Panc1 (cell line): ENCODE measurements around the gene GLTP. TPM values are rescaled to one million over a fixed set of nuclear protein-coding genes. Genes with fewer than 3 reads are reported as not detected.

Source experiments
- ATAC-seq: fragments of 200-7000 bp; cut with Tn5 transposase; 2 replicates; pipeline ENCODE4 v1.9.1; 2020; ENCODE audit warnings: mild to moderate bottlenecking, moderate library complexity
- BruUV-seq: library from RNA; stranded (reverse); fragments of 400-500 nt; replicated peaks from 2 replicates; lab custom pipeline; 2021; lab: Mats Ljungman, UMichigan
- CTCF ChIA-PET: fragments of 300-600 bp; sonication (Branson Sonifier 250); formaldehyde crosslinking; loops from one replicate; lab custom pipeline; 2022; ENCODE audit warnings: antibody characterized with exemption; lab: Charles Lee
- POLR2A ChIA-PET: fragments of 300-600 bp; sonication (Branson Sonifier 250); formaldehyde crosslinking; loops from one replicate; lab custom pipeline; 2022; ENCODE audit warnings: antibody characterized with exemption; lab: Charles Lee
- DNase-seq: peaks from one replicate; pipeline ENCODE4 v3.0.0-alpha.2; 2010; ENCODE audit warnings: low read depth, low spot score
- H3K27ac ChIP-seq: 2 replicates; pipeline ENCODE4 v1.5.1; 2011; ENCODE audit warnings: mild to moderate bottlenecking, low read length, inconsistent platforms
- H3K27me3 ChIP-seq: fragments of 200-500 bp; sonication (Bioruptor generic); 2 replicates; pipeline ENCODE4 v1.6.0; 2014; ENCODE audit warnings: low read length, inconsistent platforms; ENCODE audit not compliant: control insufficient read depth, insufficient read depth
- H3K36me3 ChIP-seq: fragments of 200-500 bp; sonication (Bioruptor generic); 2 replicates; pipeline ENCODE4 v1.5.1; 2014; ENCODE audit warnings: inconsistent platforms, mild to moderate bottlenecking, low read length, moderate library complexity; ENCODE audit not compliant: control insufficient read depth, insufficient read depth
- H3K4me1 ChIP-seq: 2 replicates; pipeline ENCODE4 v1.5.1; 2011; ENCODE audit warnings: inconsistent platforms, mild to moderate bottlenecking, low read length, moderate library complexity; ENCODE audit not compliant: control insufficient read depth, insufficient read depth
- H3K4me3 ChIP-seq, 2 experiments: 2 replicates each; pipeline ENCODE4 v1.5.1; 2011 to 2012; ENCODE audit warnings: low read depth in 2 of 2, low read length in 2 of 2, mild to moderate bottlenecking in 2 of 2, inconsistent platforms in 1 of 2, moderate library complexity in 1 of 2
- H3K9me3 ChIP-seq: fragments of 200-500 bp; sonication (Bioruptor generic); 2 replicates; pipeline ENCODE4 v1.5.1; 2014; ENCODE audit warnings: low read depth, mild to moderate bottlenecking, inconsistent platforms, low read length, moderate library complexity; ENCODE audit not compliant: control insufficient read depth, insufficient read depth
- POLR2AphosphoS5 ChIP-seq: IDR thresholded peaks from 2 replicates; pipeline ENCODE4 v1.6.1; 2012; ENCODE audit warnings: mild to moderate bottlenecking, low read depth, low read length, moderate library complexity
- REST ChIP-seq, 2 experiments: IDR thresholded peaks; 2 replicates each; pipeline ENCODE4 v1.6.1; 2011 to 2012; ENCODE audit warnings: low read depth in 2 of 2, control low read depth in 1 of 2, low read length in 1 of 2, mild to moderate bottlenecking in 1 of 2, moderate library complexity in 1 of 2; ENCODE audit not compliant: insufficient read depth in 1 of 2
- SIN3A ChIP-seq: IDR thresholded peaks from 2 replicates; pipeline ENCODE4 v1.6.1; 2012; ENCODE audit warnings: low read depth, mild to moderate bottlenecking, low read length, moderate library complexity, borderline replicate concordance; ENCODE audit not compliant: insufficient read depth
- TCF7L2 ChIP-seq: IDR thresholded peaks from 2 replicates; pipeline ENCODE4 v1.6.1; 2011; ENCODE audit warnings: mild to moderate bottlenecking, low read depth, low read length, inconsistent platforms
- in situ Hi-C: cut with HindIII; loops from 2 replicates; pipeline ENCODE4 v1.10.0; 2016; ENCODE audit warnings: low sequenced_read_pairs, low pct_unique_long_range_greater_than_20kb
- intact Hi-C: fragments of 100-400 bp; cut with micrococcal nuclease; formaldehyde crosslinking; loops from one replicate; pipeline ENCODE4 v1.10.0; 2022; ENCODE audit not compliant: unreplicated experiment
- total RNA-seq: library from RNA; stranded (reverse); gene quantifications from one replicate; pipeline ENCODE4 v1.2.1, GENCODE V29; 2021; ENCODE audit not compliant: unreplicated experiment
- TF ChIP-seq, protein P1 (sequence below): fragments of 450-650 bp; IDR thresholded peaks from 2 replicates; pipeline ENCODE4 v1.5.1; 2017; ENCODE audit warnings: mild to moderate bottlenecking

Gene GLTP
- total RNA-seq, 1 experiment from 2014 or later, result 24.8 TPM

DNA sequence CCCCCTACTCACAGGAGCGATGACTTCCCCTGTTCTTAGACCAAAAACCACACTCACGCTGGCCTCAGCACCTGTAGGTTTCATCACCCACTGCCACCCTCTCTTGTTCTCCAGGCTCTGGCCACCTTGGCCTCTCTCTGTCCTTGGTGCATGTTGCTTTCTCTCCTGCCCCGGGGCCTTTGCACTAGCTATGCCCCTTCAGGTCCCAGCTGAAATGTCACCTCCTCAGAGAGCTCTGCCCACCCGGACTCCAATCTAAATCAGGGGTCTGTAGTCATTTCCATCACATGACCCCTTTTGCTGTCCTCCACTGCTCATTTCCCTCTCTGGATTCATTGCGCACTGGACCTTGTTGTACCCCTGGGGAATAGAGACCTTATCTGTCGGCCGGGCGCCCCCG, 39.0 kb downstream of the GLTP start:
- intact Hi-C loops, result no loop called here
- in situ Hi-C loops, result no loop called here
- no peak for TF ChIP-seq REST (IDR thresholded peaks at IDR 0.05; ENCODE audit: insufficient read depth in 1 of 2, low read depth in 2 of 2, low read length in 1 of 2)
- TF ChIP-seq POLR2AphosphoS5, result no peak
- no peak for TF ChIP-seq SIN3A
- TF ChIP-seq, protein P1, sequence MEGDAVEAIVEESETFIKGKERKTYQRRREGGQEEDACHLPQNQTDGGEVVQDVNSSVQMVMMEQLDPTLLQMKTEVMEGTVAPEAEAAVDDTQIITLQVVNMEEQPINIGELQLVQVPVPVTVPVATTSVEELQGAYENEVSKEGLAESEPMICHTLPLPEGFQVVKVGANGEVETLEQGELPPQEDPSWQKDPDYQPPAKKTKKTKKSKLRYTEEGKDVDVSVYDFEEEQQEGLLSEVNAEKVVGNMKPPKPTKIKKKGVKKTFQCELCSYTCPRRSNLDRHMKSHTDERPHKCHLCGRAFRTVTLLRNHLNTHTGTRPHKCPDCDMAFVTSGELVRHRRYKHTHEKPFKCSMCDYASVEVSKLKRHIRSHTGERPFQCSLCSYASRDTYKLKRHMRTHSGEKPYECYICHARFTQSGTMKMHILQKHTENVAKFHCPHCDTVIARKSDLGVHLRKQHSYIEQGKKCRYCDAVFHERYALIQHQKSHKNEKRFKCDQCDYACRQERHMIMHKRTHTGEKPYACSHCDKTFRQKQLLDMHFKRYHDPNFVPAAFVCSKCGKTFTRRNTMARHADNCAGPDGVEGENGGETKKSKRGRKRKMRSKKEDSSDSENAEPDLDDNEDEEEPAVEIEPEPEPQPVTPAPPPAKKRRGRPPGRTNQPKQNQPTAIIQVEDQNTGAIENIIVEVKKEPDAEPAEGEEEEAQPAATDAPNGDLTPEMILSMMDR, result no peak
- no peak for TF ChIP-seq TCF7L2
- Histone ChIP-seq H3K27ac (no peak overlapping the region), H3K36me3 (no peaks in the 10 kb centered on the region), H3K4me1 (no peaks in the 10 kb centered on the region), H3K4me3 (no peak overlapping the region), H3K27me3 (no peaks in the 10 kb centered on the region), H3K9me3 (no peaks in the 10 kb centered on the region)
- ChIA-PET POLR2A (no interaction called here), CTCF (no interaction called here)
- ATAC-seq (no peak), DNase-seq (no peak)
- no TSS peak for BruUV-seq

DNA sequence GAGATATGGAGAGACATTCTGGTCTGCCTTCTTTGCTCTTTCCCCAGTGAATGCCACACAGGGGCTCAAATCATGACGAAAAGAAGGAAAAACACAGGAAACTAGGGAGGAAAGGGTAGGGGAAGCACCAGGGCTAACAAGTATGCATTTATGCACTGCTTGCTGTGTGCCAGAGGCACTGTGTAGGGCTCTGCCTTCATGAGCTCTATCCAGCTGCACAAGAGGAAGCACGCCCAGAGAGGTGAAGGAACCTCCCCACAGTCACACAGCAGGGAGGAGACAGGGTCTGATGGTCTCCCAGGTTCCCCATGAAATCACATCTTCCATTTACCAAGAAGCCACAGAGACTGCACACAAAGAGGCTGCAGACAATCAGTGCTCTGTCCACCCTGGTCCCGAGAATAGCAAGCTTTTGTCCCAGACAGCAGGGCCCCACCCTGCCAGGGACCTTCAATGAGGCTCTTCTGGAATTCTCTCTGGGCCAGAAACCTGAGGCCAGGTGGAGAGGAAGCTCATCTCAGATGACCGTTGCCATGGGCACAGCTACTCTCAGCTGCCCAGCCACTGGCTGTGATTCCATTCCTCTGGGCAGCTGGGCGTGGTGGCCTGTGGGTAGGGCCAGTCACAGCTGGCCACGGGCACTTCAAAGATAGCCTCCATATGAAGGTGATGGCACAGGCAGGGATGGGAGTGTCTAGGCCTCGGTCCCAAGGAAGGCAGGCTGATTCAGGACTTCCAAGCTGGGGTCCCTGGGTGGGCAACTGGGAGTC, 39.9 kb downstream of the GLTP start:
- BruUV-seq, result no TSS peak
- DNase-seq (no peak), ATAC-seq (peak; percentile 32)
- no peaks in the 10 kb centered on the region for H3K9me3 ChIP-seq
- intact Hi-C loops (no loop called here), in situ Hi-C loops (no loop called here)
- H3K4me3 ChIP-seq, result no peak overlapping the region
- ChIA-PET CTCF (no interaction called here), POLR2A (no interaction called here)
- TF ChIP-seq, protein P1, result no peak
- TF ChIP-seq TCF7L2, result peak; percentile 69
- H3K27ac ChIP-seq, result no peak overlapping the region
- no peaks in the 10 kb centered on the region for H3K4me1 ChIP-seq
- no peaks in the 10 kb centered on the region for H3K27me3 ChIP-seq
- no peaks in the 10 kb centered on the region for H3K36me3 ChIP-seq
